ENCODE results near the gene MTMR8.

GRCh38 chrX:64265265-64265664, 130.0 kb downstream of the MTMR8 start:
- TF ChIP-seq NFRKB (IDR thresholded peaks at IDR 0.05) (no peak), HDGF (IDR thresholded peaks at IDR 0.05; ENCODE audit: borderline replicate concordance) (no peak), BHLHE40 (IDR thresholded peaks at IDR 0.05; ENCODE audit: borderline replicate concordance) (no peak), ELF4 (IDR thresholded peaks at IDR 0.05) (no peak), FOXA1 (IDR thresholded peaks at IDR 0.05) (no peak), L3MBTL2 (conservative IDR thresholded peaks at IDR 0.05) (no peak), LEF1 (IDR thresholded peaks at IDR 0.05; ENCODE audit: borderline replicate concordance) (no peak)
